Measurements from ENCODE around the gene ENGASE. TPM values are rescaled to one million over a fixed set of nuclear protein-coding genes. Genes with fewer than 3 reads are reported as not detected.

ENGASE gene
- total RNA-seq, 1 donor from 2014 or later: 11.7 TPM

GRCh38 chr17:79038545-79039135 lies 36.0 kb upstream of the ENGASE start:
- H3K36me3 Mint-ChIP-seq: no peaks in the 10 kb centered on the region
- Histone ChIP-seq H3K4me1 (peaks cover 3% of the 10 kb centered on the region), H2AFZ (replicated peaks) (no peak overlapping the region), H4K20me1 (ENCODE audit: low read depth) (no peaks in the 10 kb centered on the region), H3K9ac (no peak overlapping the region), H3K4me2 (no peak overlapping the region), H3K4me3 (no peak overlapping the region), H3K79me2 (ENCODE audit: low read depth) (no peaks in the 10 kb centered on the region), H3K27me3 (no peaks in the 10 kb centered on the region), H3K9me3 (ENCODE audit: low read depth) (no peaks in the 10 kb centered on the region), H3K36me3 (no peaks in the 10 kb centered on the region), H3K27ac (no peak overlapping the region), H3F3A (ENCODE audit: low read depth) (peaks cover 12% of the 10 kb centered on the region)
- H3K4me3 Mint-ChIP-seq: no peak overlapping the region
- peaks cover 5% of the 10 kb centered on the region for H3K4me1 Mint-ChIP-seq
- TF ChIP-seq EZH2phosphoT487 (IDR thresholded peaks at IDR 0.05): no peak
- no peak for TF ChIP-seq CTCF (IDR thresholded peaks at IDR 0.05)
- TF ChIP-seq EZH2 (IDR thresholded peaks at IDR 0.05): no peak
- no peak for DNase-seq (ENCODE audit: low spot score)
- peaks cover 13% of the 10 kb centered on the region for H3K27me3 Mint-ChIP-seq (ENCODE audit: insufficient read depth, low read depth)
- H3K27ac Mint-ChIP-seq: no peak overlapping the region
- H3K9me3 Mint-ChIP-seq: peaks cover 5% of the 10 kb centered on the region

DNA sequence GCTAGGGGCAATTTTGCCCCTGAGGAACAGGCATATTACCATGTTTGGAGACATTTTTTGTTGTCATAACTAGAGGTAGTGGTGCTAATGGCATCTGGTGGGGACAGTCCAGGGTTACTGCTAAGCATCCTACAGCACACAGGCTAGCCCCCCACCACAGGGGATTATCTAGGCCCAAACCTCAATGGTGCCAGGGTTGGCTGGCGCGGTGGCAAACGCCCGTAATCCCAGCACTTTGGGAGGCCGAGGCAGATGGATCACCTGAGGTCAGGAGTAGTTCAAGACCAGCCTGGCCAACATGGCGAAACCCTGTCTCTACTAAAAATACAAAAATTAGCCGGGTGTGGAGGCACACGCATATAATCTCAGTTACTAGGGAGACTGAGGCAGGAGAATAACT lies 35.5 kb upstream of the ENGASE start:
- Histone ChIP-seq H3K4me1 (peaks cover 3% of the 10 kb centered on the region), H2AFZ (replicated peaks) (no peak overlapping the region), H3K9ac (no peak overlapping the region), H3K4me2 (no peak overlapping the region), H3K27me3 (peaks cover under 1% of the 10 kb centered on the region), H3K79me2 (ENCODE audit: low read depth) (no peaks in the 10 kb centered on the region), H3K27ac (no peak overlapping the region), H3F3A (ENCODE audit: low read depth) (peaks cover 12% of the 10 kb centered on the region), H4K20me1 (ENCODE audit: low read depth) (no peaks in the 10 kb centered on the region), H3K4me3 (no peak overlapping the region), H3K9me3 (ENCODE audit: low read depth) (no peaks in the 10 kb centered on the region), H3K36me3 (no peaks in the 10 kb centered on the region)
- no peak overlapping the region for H3K27ac Mint-ChIP-seq
- peaks cover 16% of the 10 kb centered on the region for H3K27me3 Mint-ChIP-seq (ENCODE audit: insufficient read depth, low read depth)
- H3K4me3 Mint-ChIP-seq: no peak overlapping the region
- DNase-seq (ENCODE audit: low spot score): no peak
- peaks cover 5% of the 10 kb centered on the region for H3K4me1 Mint-ChIP-seq
- no peaks in the 10 kb centered on the region for H3K36me3 Mint-ChIP-seq
- TF ChIP-seq EZH2phosphoT487 (IDR thresholded peaks at IDR 0.05): no peak
- no peak for TF ChIP-seq CTCF (IDR thresholded peaks at IDR 0.05)
- TF ChIP-seq EZH2 (IDR thresholded peaks at IDR 0.05): no peak
- H3K9me3 Mint-ChIP-seq: peaks cover 5% of the 10 kb centered on the region

GRCh38 chr17:79039886-79040285 lies 34.7 kb upstream of the ENGASE start:
- no peak for TF ChIP-seq CTCF (IDR thresholded peaks at IDR 0.05)
- TF ChIP-seq EZH2phosphoT487 (IDR thresholded peaks at IDR 0.05): no peak
- TF ChIP-seq EZH2 (IDR thresholded peaks at IDR 0.05): no peak
- H2AFZ ChIP-seq (replicated peaks): no peak overlapping the region
- peaks cover 3% of the 10 kb centered on the region for H3K4me1 ChIP-seq
- no peak overlapping the region for H3K27ac ChIP-seq
- H3K4me2 ChIP-seq: no peak overlapping the region
- Mint-ChIP-seq H3K27me3 (ENCODE audit: insufficient read depth, low read depth) (peaks cover 18% of the 10 kb centered on the region), H3K4me1 (peaks cover 5% of the 10 kb centered on the region), H3K4me3 (no peak overlapping the region), H3K36me3 (no peaks in the 10 kb centered on the region), H3K27ac (no peak overlapping the region), H3K9me3 (peaks cover 5% of the 10 kb centered on the region)
- no peaks in the 10 kb centered on the region for H3K36me3 ChIP-seq
- no peaks in the 10 kb centered on the region for H3K79me2 ChIP-seq (ENCODE audit: low read depth)
- no peak overlapping the region for H3K9ac ChIP-seq
- DNase-seq (ENCODE audit: low spot score): no peak
- no peak overlapping the region for H3K4me3 ChIP-seq
- H4K20me1 ChIP-seq (ENCODE audit: low read depth): no peaks in the 10 kb centered on the region
- H3K27me3 ChIP-seq: peaks cover 8% of the 10 kb centered on the region
- no peaks in the 10 kb centered on the region for H3K9me3 ChIP-seq (ENCODE audit: low read depth)
- peaks cover 12% of the 10 kb centered on the region for H3F3A ChIP-seq (ENCODE audit: low read depth)

Data from neural progenitor cell (in vitro differentiated cells).